Natural killer cell (primary cell): ENCODE measurements around the gene FRY. TPM values are rescaled to one million over a fixed set of nuclear protein-coding genes. Genes with fewer than 3 reads are reported as not detected.

Experiments
- ATAC-seq, 3 donors: fragments of 150-1000 bp in 2 of 3; fragments of 200-7000 bp in 1 of 3; cut with Tn5 transposase; 1 replicate in 1 of 3; 2 replicates in 2 of 3; pipeline ENCODE4 v1.10.0; 2021; ENCODE audit warnings: mild to moderate bottlenecking in 2 of 3, moderate library complexity in 2 of 3
- DNase-seq, 2 donors: peaks; one replicate each; pipeline versions ENCODE4 v3.0.0 to v3.0.0-alpha.2; 2013 to 2021; ENCODE audit warnings: mixed read lengths in 1 of 2
- H3K27ac ChIP-seq: one replicate; pipeline ENCODE4 v1.5.1; 2013; ENCODE audit warnings: mild to moderate bottlenecking, low read length
- H3K27me3 ChIP-seq: one replicate; pipeline ENCODE4 v1.6.1; 2013; ENCODE audit warnings: low read length; ENCODE audit not compliant: control insufficient read depth, insufficient read depth
- H3K36me3 ChIP-seq: one replicate; pipeline ENCODE4 v1.6.1; 2013; ENCODE audit warnings: low read length; ENCODE audit not compliant: control insufficient read depth, insufficient read depth
- H3K4me1 ChIP-seq: one replicate; pipeline ENCODE4 v1.6.1; 2013; ENCODE audit warnings: low read length; ENCODE audit not compliant: control insufficient read depth, insufficient read depth
- H3K4me3 ChIP-seq: one replicate; pipeline ENCODE4 v1.5.1; 2013; ENCODE audit warnings: low read length
- H3K9me3 ChIP-seq: one replicate; pipeline ENCODE4 v1.6.1; 2013; ENCODE audit warnings: low read length; ENCODE audit not compliant: control insufficient read depth, insufficient read depth
- H3K27ac Mint-ChIP-seq, 2 donors: one replicate each; pipeline ENCODE4 v1.8.0; 2022; ENCODE audit warnings: mild to moderate bottlenecking in 2 of 2, mixed read lengths in 2 of 2, moderate library complexity in 1 of 2
- H3K27me3 Mint-ChIP-seq, 2 donors: one replicate each; pipeline ENCODE4 v1.8.0; 2022; ENCODE audit warnings: low read depth in 2 of 2, mixed read lengths in 2 of 2
- H3K36me3 Mint-ChIP-seq: one replicate; pipeline ENCODE4 v1.8.0; 2022; ENCODE audit warnings: mixed read lengths
- H3K4me1 Mint-ChIP-seq, 2 donors: one replicate each; pipeline ENCODE4 v1.8.0; 2022; ENCODE audit warnings: mixed read lengths in 2 of 2
- H3K4me3 Mint-ChIP-seq: one replicate; pipeline ENCODE4 v1.8.0; 2022; ENCODE audit warnings: mild to moderate bottlenecking, moderate library complexity, mixed read lengths
- H3K9me3 Mint-ChIP-seq, 2 donors: one replicate each; pipeline ENCODE4 v1.8.0; 2022; ENCODE audit warnings: mixed read lengths in 2 of 2
- WGBS: methylation state at CpG from one replicate; pipeline ENCODE4 v1.1.7; 2013; ENCODE audit warnings: missing lambda C conversion rate; ENCODE audit not compliant: insufficient coverage; 5-methylcytosine and 5-hydroxymethylcytosine counted together
- intact Hi-C: fragments of 100-400 bp; cut with micrococcal nuclease; formaldehyde crosslinking; loops from one replicate; pipeline ENCODE4 v1.14.2; 2022
- total RNA-seq, 4 donors: library from RNA; stranded (reverse); fragments of 120-200 nt in 1 of 4; gene quantifications; one replicate each; pipeline versions ENCODE4 v1.2.3 to v1.2.4, GENCODE V29; 2013 to 2022
- TF ChIP-seq, protein P1 (sequence below): fragments of 200-600 bp; IDR thresholded peaks from one replicate; pipeline ENCODE4 v1.8.0; 2022; ENCODE audit warnings: antibody characterized with exemption

Gene FRY
- total RNA-seq, 3 donors from 2014 or later (not counting 1 experiment from before 2014, with no cell fraction given) = 25.1 to 52.1 (median 27.4) TPM

DNA sequence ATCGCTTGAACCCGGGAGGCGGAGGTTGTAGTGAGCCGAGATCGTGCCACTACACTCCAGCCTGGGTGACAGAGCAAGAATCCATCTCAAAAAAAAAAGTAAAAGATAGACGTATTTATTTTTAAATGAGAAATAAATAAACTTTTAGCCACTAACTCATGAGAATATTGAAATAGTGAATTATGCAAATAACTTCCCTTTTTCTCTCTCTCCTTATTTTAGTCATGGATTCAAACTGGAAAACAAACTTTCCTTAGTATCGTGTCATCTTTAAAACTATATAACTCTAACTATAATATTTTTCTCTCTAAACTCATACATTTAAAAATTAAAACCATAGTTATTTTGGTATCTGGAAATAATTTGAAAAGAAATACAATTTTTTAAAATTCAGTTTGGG lies 96.1 kb downstream of the FRY start:
- Histone ChIP-seq H3K4me1 (no peaks in the 10 kb centered on the region), H3K4me3 (no peak overlapping the region), H3K36me3 (no peaks in the 10 kb centered on the region), H3K27ac (no peak overlapping the region), H3K27me3 (no peaks in the 10 kb centered on the region), H3K9me3 (no peaks in the 10 kb centered on the region)
- Mint-ChIP-seq H3K27ac (no peak overlapping the region), H3K36me3 (peaks cover 12% of the 10 kb centered on the region), H3K9me3 (no peaks in the 10 kb centered on the region), H3K4me3 (no peak overlapping the region), H3K27me3 (no peaks in the 10 kb centered on the region), H3K4me1 (no peaks in the 10 kb centered on the region)
- intact Hi-C loops = no loop called here
- DNase-seq (no peak), ATAC-seq (no peak)
- 100% methylated on average over 4 of the region's 7 CpGs for WGBS
- TF ChIP-seq, protein P1, sequence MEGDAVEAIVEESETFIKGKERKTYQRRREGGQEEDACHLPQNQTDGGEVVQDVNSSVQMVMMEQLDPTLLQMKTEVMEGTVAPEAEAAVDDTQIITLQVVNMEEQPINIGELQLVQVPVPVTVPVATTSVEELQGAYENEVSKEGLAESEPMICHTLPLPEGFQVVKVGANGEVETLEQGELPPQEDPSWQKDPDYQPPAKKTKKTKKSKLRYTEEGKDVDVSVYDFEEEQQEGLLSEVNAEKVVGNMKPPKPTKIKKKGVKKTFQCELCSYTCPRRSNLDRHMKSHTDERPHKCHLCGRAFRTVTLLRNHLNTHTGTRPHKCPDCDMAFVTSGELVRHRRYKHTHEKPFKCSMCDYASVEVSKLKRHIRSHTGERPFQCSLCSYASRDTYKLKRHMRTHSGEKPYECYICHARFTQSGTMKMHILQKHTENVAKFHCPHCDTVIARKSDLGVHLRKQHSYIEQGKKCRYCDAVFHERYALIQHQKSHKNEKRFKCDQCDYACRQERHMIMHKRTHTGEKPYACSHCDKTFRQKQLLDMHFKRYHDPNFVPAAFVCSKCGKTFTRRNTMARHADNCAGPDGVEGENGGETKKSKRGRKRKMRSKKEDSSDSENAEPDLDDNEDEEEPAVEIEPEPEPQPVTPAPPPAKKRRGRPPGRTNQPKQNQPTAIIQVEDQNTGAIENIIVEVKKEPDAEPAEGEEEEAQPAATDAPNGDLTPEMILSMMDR = no peak

DNA sequence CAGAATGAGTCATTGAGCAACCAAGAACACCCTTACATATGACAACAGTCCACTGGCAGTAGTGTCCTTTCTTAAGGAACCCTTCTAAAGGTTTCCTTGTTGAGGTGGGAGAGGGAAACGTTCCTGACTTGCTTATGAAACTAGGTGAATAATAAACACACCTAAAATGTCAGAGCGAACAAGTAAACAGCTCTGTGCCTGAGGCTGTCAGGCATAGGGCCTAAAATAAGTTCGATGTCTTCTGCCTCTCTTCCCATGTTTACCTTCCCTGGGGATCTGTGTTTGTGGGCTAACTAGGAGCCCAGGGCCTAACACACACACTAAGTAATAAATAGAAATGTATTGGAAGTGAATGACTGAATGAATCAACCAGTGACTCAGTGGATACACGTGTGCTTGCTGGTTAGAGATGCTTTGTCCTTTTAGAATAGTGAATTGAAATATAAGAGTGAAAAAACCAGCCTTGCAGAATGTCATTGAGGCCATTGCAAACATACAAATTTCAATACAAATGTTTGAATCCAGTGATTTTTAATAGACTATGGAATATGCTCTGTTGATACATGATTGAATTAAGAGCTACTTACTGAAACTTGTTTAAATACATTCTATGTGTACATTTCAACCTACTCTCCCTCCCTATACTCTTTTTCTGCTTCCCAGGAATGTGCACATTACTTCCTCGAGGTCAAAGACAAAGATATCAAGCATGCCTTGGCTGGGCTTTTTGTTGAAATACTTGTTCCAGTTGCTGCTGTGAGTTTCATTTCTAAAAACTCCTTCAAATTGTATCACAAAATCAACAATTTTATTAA lies 102.9 kb downstream of the FRY start:
- H3K27ac Mint-ChIP-seq = no peak overlapping the region
- H3K9me3 Mint-ChIP-seq = no peaks in the 10 kb centered on the region
- Histone ChIP-seq H3K9me3 (no peaks in the 10 kb centered on the region), H3K27ac (no peak overlapping the region), H3K4me1 (no peaks in the 10 kb centered on the region), H3K4me3 (no peak overlapping the region), H3K36me3 (peaks cover 2% of the 10 kb centered on the region), H3K27me3 (no peaks in the 10 kb centered on the region)
- no peak overlapping the region for H3K4me3 Mint-ChIP-seq
- H3K36me3 Mint-ChIP-seq = peaks cover 8% of the 10 kb centered on the region
- DNase-seq = no peak
- ATAC-seq = no peak
- WGBS = 95% methylated on average over 4 of the region's 5 CpGs
- H3K27me3 Mint-ChIP-seq = no peaks in the 10 kb centered on the region
- H3K4me1 Mint-ChIP-seq = no peaks in the 10 kb centered on the region
- intact Hi-C loops = no loop called here
- TF ChIP-seq, protein P1 = no peak

DNA sequence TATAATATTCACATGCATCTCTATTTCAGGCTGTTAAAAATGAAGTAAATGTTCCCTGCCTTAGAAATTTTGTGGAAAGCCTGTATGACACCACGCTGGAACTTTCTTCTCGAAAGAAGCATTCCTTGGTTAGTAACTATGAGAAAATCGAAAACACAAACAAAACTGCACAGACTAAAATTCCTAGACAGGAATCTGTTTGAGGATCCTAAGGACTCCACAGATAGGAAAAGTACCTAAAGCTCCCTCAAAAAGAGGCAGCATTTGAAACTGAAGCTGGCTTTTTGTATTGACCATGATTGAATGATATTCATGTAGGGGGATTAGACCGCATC lies 103.4 kb downstream of the FRY start:
- peaks cover 8% of the 10 kb centered on the region for H3K36me3 Mint-ChIP-seq

More for the DNA sequence above, 103.4 kb downstream of the FRY start:
- Histone ChIP-seq H3K9me3 (no peaks in the 10 kb centered on the region), H3K27me3 (no peaks in the 10 kb centered on the region), H3K36me3 (peaks cover 2% of the 10 kb centered on the region), H3K4me3 (no peak overlapping the region), H3K27ac (no peak overlapping the region), H3K4me1 (no peaks in the 10 kb centered on the region)
- WGBS = 89% methylated on average over 4 of the region's 4 CpGs
- H3K4me3 Mint-ChIP-seq = no peak overlapping the region
- ATAC-seq = no peak
- H3K4me1 Mint-ChIP-seq = no peaks in the 10 kb centered on the region
- no peak overlapping the region for H3K27ac Mint-ChIP-seq
- intact Hi-C loops = no loop called here
- TF ChIP-seq, protein P1 = no peak
- DNase-seq = no peak
- no peaks in the 10 kb centered on the region for H3K9me3 Mint-ChIP-seq
- H3K27me3 Mint-ChIP-seq = no peaks in the 10 kb centered on the region
